Middle frontal gyrus (tissue), 1 donor: ENCODE results near the gene HECTD4.
"Not testable (repeated sequence)": the region's sequence is repeated elsewhere in the genome, so short reads cannot be mapped to it uniquely, and the experiment has no call there.

Experiments
- DNase-seq: peaks from one replicate; pipeline ENCODE4 v3.0.0-alpha.2; 2015; ENCODE audit warnings: low spot score; ENCODE audit errors: extremely low spot score

Gene HECTD4

GRCh38 chr12:112163056-112163455 lies 219.2 kb downstream of the HECTD4 start:
- no peak for DNase-seq

DNA sequence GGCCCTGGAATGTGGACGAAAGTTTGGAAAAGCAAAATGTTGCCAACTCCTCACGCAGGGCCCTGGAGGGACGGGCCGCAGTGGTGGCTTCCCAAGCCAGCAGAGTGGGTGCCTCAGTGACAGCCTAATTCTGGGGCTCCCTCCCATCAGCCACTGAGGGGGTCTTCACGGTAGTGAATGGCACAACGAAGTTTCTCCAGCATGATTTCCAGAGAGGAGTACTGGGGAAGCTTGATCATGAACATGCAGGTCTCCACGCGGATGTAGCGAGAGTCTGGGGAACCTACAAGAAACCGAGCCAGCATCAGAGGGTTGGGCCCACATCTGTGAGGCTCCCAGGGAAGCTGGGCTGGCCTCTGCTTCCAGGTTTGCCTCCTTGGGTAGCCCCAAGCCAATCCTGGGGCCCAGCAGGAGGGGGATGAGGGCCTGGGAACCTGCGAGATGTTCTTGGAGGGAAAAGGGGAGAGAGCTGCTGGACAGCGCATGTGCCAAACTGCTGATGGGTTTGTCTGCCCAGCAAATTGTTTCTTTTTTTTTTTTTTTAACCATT lies 219.9 kb downstream of the HECTD4 start:
- no peak for DNase-seq

DNA sequence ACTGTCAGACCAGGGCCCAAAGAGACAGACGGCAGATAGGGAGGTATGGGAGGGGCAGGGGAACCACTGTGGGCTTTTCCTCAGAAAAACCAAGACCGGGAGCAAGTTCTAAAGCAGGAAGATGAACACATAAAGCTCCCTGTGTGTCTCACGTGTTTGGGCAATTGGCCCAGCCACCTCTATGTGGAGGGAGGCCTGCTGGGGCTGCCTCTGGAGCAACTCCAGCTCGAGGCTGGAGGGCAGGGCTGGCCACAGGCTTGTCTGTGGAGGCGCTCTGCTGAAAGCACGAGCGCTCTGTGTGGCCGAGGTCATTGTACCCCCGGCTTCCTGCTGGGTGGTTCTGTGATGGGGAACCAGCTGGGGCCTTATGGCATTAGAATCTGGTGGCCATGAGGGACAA lies 220.5 kb downstream of the HECTD4 start:
- no peak for DNase-seq

- no peak for DNase-seq
These were observed 221.6 kb downstream of the HECTD4 start for GRCh38 chr12:112160611-112161010.

DNA sequence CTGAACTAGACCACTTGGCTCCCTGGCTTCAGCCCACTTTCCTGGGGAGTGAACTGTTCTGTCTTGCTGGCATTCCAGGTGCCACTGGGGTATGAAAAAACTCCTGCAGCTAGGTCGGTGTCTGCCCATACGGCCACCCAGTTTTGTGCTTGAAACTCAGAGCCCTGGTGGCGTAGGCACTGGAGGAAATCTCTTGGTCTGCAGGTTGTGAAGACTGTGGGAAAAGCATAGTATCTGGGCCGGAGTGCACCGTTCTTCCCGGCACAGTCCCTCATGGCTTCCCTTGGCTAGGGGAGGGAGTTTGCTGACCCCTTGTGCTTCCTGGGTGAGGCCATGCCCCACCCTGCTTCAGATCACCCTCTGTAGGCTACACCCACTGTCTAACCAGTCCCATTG lies 223.1 kb downstream of the HECTD4 start:
- DNase-seq, result no peak

DNA sequence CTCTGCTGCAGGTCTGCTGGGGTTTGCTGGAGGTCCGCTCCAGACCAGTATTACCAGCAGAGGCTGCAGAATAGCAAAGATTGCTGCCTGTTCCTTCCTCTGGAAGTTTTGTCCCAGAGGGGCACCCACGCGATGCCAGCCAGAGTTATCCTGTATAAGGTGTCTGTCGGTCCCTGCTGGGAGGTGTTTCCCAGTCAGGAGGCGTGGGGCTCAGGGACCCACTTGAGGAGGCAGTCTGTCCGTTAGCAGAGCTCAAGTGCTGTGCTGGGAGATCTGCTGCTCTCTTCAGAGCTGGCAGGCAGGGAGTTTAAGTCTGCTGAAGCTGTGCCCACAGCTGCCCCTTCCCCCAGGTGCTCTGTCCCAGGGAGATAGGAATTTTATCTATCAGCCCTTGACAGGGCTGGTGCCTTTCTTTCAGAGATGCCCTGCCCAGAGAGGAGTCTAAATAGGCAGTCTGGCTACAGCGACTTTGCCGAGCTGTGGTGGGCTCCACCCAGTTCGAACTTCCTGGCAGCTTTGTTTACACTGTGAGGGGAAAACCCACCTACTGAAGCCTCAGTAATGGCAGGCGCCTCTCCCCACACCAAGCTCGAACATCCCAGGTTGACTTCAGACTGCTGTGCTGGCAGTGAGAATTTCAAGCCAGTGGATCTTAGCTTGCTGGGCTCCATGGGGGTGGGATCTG lies 223.6 kb downstream of the HECTD4 start:
- not testable (repeated sequence) for DNase-seq

DNA sequence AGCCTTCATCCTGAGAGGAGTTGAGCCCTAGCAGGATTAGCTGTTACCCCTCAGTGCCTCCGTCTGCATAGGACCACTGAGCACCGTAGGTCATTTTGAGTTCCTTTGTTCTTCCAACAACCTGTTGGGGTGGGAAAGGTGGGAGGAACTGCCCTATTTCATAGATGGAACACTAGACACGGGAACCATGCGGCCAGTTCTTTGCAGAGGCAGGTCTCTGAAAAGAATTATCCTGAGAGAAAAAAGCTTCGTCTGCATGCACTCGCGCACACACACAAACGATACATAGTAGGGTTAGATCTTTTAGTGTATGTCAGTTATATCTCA lies 228.4 kb downstream of the HECTD4 start:
- no peak for DNase-seq

DNA sequence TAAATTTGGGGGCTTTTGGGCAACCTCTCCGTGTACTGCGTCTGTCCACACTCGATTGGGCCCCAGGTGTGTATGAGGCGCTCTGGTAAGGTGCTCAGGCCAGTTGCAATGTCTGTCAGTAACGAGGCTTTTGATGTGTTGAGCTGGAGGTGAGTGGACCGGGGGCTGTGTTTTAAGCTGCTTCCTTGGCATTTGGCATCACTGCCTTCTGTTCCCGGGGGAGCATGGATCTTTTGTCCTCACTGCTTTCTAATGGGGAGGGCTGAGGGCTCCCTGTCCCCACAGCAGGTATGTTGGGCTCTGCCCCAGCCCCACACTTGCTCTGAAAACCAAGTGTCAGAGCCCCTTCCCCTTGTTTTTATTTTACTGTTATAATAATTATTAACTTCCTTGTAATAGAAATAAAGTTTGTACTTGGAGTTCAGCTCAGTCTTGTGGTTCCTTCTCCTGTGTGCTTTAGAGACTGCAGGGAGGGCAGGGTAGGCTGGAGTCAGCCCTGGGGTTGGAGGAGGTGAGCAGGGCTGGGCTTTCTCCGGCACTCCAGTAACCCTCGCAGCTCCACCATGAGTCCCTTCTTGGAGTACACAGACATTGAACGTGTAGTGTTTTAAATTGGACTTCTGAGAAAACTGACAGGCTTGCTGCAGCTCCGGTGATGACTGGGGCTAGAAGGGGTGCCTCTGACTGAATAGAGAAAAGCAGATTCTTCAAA lies 228.9 kb downstream of the HECTD4 start:
- no peak for DNase-seq

GRCh38 chr12:112151766-112152541 lies 230.3 kb downstream of the HECTD4 start:
- DNase-seq, result no peak

GRCh38 chr12:112149596-112149995 lies 232.6 kb downstream of the HECTD4 start:
- DNase-seq, result no peak

DNA sequence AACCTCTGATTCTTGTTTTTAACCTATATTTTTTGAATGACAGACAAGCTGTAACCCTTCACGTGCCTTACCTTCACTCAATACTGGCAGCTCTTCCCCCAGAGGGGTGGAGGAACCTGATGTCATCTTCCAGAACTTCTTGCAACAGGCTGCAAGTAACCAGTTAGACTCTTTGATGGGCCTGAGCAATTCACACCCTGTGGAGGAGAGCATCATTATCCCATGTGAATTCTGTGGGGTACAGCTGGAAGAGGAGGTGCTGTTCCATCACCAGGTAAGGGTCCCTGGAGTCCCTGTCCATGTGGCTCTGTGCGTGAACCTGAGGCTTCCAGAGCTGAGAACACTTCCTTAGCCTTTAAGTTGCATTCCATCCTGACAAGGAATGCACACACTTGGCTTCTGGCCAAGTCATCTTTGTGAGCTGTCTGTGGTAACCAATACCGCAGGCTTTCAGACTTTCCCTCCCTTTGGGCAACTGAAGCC lies 234.2 kb downstream of the HECTD4 start:
- no peak for DNase-seq

- no peak for DNase-seq
These were observed 236.1 kb downstream of the HECTD4 start for GRCh38 chr12:112146123-112146522.

- DNase-seq, result no peak
These were observed 241.5 kb downstream of the HECTD4 start for GRCh38 chr12:112140728-112141127.

DNA sequence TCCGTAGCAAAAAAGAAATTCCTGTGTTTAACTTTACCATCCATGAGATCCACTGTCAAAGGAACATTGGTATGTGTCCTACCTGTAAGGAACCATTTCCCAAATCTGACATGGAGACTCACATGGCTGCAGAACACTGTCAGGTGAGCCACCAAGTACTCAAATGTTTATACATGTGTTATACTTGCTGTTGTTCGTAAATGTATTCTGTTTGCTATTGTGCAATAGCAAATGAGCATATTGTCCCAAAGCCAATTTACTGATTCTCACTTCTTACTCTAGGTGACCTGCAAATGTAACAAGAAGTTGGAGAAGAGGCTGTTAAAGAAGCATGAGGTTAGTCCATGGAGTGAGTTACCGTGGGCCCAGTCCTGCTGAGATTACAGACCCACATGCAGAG lies 247.5 kb downstream of the HECTD4 start:
- no peak for DNase-seq

GRCh38 chr12:112133418-112133817 lies 248.8 kb downstream of the HECTD4 start:
- DNase-seq, result no peak

DNA sequence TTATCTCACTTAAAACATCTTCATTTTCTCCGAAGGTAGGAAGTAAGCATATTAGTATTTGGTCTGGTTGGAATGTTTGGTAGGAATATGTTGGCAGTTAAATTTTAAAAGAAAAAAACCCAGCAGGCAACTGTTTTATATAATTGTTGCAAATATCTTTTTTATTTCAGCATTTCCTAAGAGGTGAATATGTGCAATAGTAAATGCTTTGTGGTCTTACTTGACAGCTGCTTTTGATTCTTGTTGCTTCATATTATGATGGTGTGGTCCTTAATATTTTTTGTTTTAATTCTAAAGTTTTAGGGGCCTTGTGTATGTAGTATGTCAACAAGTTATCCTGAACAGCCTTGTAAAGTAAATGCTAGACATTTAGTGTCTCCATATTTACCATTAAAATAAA lies 250.5 kb downstream of the HECTD4 start:
- DNase-seq, result no peak

DNA sequence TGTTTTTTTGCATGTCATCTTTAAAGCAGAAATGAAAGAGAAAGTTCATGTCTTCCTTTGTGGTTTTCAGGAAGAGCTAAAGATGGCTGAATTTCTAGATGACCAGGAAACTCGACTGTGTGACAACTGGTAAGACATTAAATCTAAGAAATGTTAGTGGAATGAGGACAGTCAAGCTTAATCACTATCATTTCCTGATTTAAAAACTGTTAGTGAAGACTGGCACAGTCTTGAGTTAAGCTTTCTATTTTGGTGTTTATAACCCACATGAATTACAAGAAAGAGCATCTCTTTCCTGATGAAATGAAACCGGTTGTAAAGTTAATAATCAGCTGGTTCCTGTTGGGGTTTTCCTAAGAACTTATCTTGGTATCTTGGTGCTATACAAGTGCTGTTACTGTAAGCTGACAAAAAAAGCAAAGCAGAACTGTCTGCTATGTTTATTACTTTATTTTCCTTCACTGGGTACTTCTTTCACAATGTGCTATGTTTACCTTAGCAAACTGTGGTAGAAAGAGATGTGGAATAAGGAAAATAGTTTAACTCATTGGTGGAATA lies 251.7 kb downstream of the HECTD4 start:
- no peak for DNase-seq

DNA sequence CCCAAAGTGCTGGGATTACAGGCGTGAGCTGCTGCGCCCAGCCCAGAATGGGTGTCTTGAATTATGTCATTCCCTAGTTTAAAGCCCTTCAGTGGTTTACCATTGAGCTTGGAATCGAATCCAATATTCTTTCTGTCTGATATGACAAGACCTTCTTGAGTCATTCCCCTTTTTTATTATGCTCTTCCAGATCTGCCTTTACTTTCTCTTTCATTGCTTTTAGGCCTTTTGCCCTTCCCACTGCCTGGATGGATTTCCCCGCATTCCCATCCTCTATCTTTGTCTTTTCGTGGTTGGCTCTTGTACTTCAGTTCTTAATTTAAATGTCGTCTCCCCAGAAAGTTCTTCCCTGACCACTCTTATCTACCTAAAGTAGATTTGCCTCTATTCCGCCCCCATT lies 255.3 kb downstream of the HECTD4 start:
- no peak for DNase-seq

GRCh38 chr12:112126000-112126438 lies 256.2 kb downstream of the HECTD4 start:
- no peak for DNase-seq

DNA sequence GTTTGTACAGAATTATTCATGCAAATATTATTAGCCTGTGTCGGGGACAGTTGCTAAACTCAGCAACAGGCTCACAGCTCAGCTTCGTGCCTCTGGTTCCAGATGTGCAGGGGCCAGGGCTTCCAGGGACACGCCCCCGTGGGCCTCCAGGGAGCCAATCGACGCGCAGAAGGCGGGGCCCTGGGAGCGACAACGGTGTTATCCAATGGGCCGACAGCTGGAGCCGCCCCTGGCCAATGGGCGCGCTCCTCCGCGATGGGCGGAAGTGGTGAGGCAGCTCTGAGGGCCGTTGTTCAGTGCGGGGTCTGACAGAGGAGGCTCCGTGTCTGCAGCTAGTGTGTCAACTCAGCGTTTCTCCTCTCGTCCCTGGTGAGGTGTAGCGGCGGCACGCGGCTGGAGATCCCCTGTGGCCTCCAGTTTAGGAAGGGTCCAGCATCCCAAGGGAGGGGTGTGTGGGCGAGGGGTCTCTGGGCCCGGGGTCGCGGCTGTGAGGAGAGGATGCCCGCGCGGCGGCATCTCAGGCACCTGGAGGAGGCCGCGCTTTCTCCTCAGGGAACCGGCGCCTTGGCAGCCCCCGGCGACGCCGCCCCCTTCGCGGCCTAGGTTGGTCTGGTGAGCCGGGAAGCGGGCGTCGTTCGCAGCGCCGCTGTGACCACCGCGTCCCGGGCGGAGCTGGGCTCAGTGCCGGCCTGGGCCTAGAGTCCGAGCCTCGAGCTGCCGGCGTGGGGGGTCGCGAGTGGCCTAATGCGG lies 256.8 kb downstream of the HECTD4 start, which contains the start of gene TRAFD1:
Gene TRAFD1 (plus strand): TSS at position 311 of the 750 bp plus-strand sequence. CDS start 4,963 bp downstream, outside the sequence.
- peak; percentile 96 for DNase-seq

- no peak for DNase-seq
These were observed 257.3 kb downstream of the HECTD4 start for GRCh38 chr12:112124918-112125249.
